Measurements from ENCODE around the gene PLD5. TPM values are rescaled to one million over a fixed set of nuclear protein-coding genes. Genes with fewer than 3 reads are reported as not detected.

The PLD5 gene
- total and polyA plus RNA-seq, 2 of the 13 experiments (the other 11 are each of a cell fraction or from before 2014, with no cell fraction given), result not detected

DNA sequence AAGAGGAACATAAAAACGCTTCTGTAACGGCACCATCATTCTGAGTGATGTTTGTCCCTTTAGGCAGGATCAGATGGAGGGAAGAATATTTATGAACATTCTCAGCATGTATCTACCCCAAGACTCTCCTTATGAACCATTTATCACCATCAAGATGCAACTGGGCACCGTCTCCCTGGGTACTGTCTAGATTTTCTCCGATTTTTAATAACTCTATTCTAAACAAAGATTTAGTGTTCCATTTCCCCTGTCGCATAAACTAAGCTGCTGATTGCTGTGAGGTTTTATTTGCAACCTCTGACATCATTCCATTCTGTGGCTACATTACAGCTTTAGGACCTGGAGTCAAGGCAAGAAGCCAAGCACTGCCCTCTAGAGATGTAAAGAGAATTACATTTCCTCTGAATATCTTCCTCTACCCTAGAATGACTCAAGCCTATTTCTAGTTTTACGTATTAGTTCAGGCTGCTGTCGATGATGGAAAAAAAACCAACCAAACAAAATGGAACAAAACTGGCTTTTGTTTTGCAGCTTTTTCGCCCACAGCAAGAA, 395.5 kb downstream of the PLD5 start:
- no peak overlapping the region for H3K27ac ChIP-seq (ENCODE audit: extremely low read length, insufficient read depth, low read length)
- H3K27me3 ChIP-seq (ENCODE audit: control insufficient read depth in 1 of 2, insufficient read depth in 2 of 2, low read length in 2 of 2), result no peaks in the 10 kb centered on the region
- in situ Hi-C loops (cut with HindIII; ENCODE audit: extremely low pct_ligation_motif_present, low pct_unique_long_range_greater_than_20kb) (no loop called here), intact Hi-C loops (cut with micrococcal nuclease; ENCODE audit: unreplicated experiment) (no loop called here)
- H3K4me2 ChIP-seq (ENCODE audit: low read depth, low read length), result no peak overlapping the region
- TF ChIP-seq, protein P1, sequence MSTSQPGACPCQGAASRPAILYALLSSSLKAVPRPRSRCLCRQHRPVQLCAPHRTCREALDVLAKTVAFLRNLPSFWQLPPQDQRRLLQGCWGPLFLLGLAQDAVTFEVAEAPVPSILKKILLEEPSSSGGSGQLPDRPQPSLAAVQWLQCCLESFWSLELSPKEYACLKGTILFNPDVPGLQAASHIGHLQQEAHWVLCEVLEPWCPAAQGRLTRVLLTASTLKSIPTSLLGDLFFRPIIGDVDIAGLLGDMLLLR (CRISPR knock-in tag; IDR thresholded peaks at IDR 0.05), result no peak
- TF ChIP-seq, protein P2, sequence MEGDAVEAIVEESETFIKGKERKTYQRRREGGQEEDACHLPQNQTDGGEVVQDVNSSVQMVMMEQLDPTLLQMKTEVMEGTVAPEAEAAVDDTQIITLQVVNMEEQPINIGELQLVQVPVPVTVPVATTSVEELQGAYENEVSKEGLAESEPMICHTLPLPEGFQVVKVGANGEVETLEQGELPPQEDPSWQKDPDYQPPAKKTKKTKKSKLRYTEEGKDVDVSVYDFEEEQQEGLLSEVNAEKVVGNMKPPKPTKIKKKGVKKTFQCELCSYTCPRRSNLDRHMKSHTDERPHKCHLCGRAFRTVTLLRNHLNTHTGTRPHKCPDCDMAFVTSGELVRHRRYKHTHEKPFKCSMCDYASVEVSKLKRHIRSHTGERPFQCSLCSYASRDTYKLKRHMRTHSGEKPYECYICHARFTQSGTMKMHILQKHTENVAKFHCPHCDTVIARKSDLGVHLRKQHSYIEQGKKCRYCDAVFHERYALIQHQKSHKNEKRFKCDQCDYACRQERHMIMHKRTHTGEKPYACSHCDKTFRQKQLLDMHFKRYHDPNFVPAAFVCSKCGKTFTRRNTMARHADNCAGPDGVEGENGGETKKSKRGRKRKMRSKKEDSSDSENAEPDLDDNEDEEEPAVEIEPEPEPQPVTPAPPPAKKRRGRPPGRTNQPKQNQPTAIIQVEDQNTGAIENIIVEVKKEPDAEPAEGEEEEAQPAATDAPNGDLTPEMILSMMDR (CRISPR knock-in tag; IDR thresholded peaks at IDR 0.05), result peak; percentile 33; the same call in 1 of the 2 replicates
- no peak overlapping the region for H3K4me3 ChIP-seq (replicated peaks in 1 of 3; ENCODE audit: insufficient read depth in 1 of 3, low read depth in 2 of 3, low read length in 3 of 3)
- no peaks in the 10 kb centered on the region for H3K79me2 ChIP-seq (ENCODE audit: insufficient read depth, low read length)
- DNase-seq (ENCODE audit: low spot score) (peak; percentile 3), FAIRE-seq (peak; percentile 18), ATAC-seq (peak; percentile 71)
- H2AFZ ChIP-seq (ENCODE audit: low read length), result no peak overlapping the region
- H4K20me1 ChIP-seq (ENCODE audit: insufficient read depth, low read length), result no peaks in the 10 kb centered on the region
- ChIA-PET CTCF (ENCODE audit: low intra/inter-chr PET ratio, low total read pairs) (no interaction called here), POLR2A (no interaction called here)
- no peaks in the 10 kb centered on the region for H3K36me3 ChIP-seq (replicated peaks in 1 of 2; ENCODE audit: control insufficient read depth in 1 of 2, insufficient read depth in 2 of 2, low read length in 2 of 2)
- BruUV-seq (replicated peaks), result no TSS peak
- 43% methylated on average over 8 of the region's 8 CpGs for WGBS (ENCODE audit: low lambda C conversion rate)
- H3K9ac ChIP-seq (ENCODE audit: insufficient read depth, low read depth, low read length), result no peak overlapping the region
- H3K9me3 ChIP-seq (ENCODE audit: low read length), result no peaks in the 10 kb centered on the region
- H3K4me1 ChIP-seq (ENCODE audit: insufficient read depth, low read length), result no peaks in the 10 kb centered on the region

DNA sequence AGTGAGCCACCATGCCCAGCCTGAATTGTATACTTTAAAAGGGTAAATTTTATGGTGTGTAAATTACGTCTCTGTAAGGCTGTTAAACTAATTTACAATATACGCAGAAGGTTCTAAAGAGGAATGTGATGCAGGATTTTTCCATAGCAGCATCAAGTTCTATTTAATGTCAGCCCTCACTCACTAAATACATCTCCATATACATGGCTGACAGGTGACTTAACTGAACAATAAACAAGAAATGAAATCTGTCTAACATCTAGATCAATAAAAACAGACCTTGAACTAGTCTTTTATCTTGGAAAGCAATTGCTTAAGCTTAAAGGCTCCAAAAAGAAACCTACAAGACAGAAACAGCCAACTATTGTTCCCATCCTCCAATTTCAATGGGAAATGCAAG, 404.1 kb downstream of the PLD5 start:
- ChIA-PET CTCF (ENCODE audit: low intra/inter-chr PET ratio, low total read pairs) (no interaction called here), POLR2A (no interaction called here)
- DNase-seq (ENCODE audit: low spot score), result no peak
- ATAC-seq, result no peak
- Histone ChIP-seq H3K4me3 (replicated peaks in 1 of 3; ENCODE audit: insufficient read depth in 1 of 3, low read depth in 2 of 3, low read length in 3 of 3) (no peak overlapping the region), H3K27me3 (ENCODE audit: control insufficient read depth in 1 of 2, insufficient read depth in 2 of 2, low read length in 2 of 2) (no peaks in the 10 kb centered on the region), H4K20me1 (ENCODE audit: insufficient read depth, low read length) (no peaks in the 10 kb centered on the region), H2AFZ (ENCODE audit: low read length) (no peak overlapping the region), H3K4me2 (ENCODE audit: low read depth, low read length) (no peak overlapping the region), H3K79me2 (ENCODE audit: insufficient read depth, low read length) (no peaks in the 10 kb centered on the region), H3K27ac (ENCODE audit: extremely low read length, insufficient read depth, low read length) (no peak overlapping the region), H3K9me3 (ENCODE audit: low read length) (no peaks in the 10 kb centered on the region), H3K4me1 (ENCODE audit: insufficient read depth, low read length) (no peaks in the 10 kb centered on the region), H3K9ac (ENCODE audit: insufficient read depth, low read depth, low read length) (no peak overlapping the region), H3K36me3 (replicated peaks in 1 of 2; ENCODE audit: control insufficient read depth in 1 of 2, insufficient read depth in 2 of 2, low read length in 2 of 2) (no peaks in the 10 kb centered on the region)
- FAIRE-seq, result no peak
- intact Hi-C loops (cut with micrococcal nuclease; ENCODE audit: unreplicated experiment) (no loop called here), in situ Hi-C loops (cut with HindIII; ENCODE audit: extremely low pct_ligation_motif_present, low pct_unique_long_range_greater_than_20kb) (no loop called here)
- 28% methylated on average over 2 of the region's 2 CpGs for WGBS (ENCODE audit: low lambda C conversion rate)
- BruUV-seq (replicated peaks), result no TSS peak
- no peak for TF ChIP-seq PHF5A (CRISPR knock-in tag; IDR thresholded peaks at IDR 0.05; ENCODE audit: low read depth, unreplicated experiment)
- TF ChIP-seq ZNF138 (CRISPR knock-in tag; IDR thresholded peaks at IDR 0.05; ENCODE audit: low read depth), result no peak
- TF ChIP-seq JUN (CRISPR knock-in tag; IDR thresholded peaks at IDR 0.05), result no peak
- TF ChIP-seq ZFP36L1 (CRISPR knock-in tag; IDR thresholded peaks at IDR 0.05), result no peak
- no peak for TF ChIP-seq SMC3 (IDR thresholded peaks at IDR 0.05; ENCODE audit: low read length)
- TF ChIP-seq, protein P3, sequence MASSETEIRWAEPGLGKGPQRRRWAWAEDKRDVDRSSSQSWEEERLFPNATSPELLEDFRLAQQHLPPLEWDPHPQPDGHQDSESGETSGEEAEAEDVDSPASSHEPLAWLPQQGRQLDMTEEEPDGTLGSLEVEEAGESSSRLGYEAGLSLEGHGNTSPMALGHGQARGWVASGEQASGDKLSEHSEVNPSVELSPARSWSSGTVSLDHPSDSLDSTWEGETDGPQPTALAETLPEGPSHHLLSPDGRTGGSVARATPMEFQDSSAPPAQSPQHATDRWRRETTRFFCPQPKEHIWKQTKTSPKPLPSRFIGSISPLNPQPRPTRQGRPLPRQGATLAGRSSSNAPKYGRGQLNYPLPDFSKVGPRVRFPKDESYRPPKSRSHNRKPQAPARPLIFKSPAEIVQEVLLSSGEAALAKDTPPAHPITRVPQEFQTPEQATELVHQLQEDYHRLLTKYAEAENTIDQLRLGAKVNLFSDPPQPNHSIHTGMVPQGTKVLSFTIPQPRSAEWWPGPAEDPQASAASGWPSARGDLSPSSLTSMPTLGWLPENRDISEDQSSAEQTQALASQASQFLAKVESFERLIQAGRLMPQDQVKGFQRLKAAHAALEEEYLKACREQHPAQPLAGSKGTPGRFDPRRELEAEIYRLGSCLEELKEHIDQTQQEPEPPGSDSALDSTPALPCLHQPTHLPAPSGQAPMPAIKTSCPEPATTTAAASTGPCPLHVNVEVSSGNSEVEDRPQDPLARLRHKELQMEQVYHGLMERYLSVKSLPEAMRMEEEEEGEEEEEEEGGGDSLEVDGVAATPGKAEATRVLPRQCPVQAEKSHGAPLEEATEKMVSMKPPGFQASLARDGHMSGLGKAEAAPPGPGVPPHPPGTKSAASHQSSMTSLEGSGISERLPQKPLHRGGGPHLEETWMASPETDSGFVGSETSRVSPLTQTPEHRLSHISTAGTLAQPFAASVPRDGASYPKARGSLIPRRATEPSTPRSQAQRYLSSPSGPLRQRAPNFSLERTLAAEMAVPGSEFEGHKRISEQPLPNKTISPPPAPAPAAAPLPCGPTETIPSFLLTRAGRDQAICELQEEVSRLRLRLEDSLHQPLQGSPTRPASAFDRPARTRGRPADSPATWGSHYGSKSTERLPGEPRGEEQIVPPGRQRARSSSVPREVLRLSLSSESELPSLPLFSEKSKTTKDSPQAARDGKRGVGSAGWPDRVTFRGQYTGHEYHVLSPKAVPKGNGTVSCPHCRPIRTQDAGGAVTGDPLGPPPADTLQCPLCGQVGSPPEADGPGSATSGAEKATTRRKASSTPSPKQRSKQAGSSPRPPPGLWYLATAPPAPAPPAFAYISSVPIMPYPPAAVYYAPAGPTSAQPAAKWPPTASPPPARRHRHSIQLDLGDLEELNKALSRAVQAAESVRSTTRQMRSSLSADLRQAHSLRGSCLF (CRISPR knock-in tag; IDR thresholded peaks at IDR 0.05; ENCODE audit: borderline replicate concordance), result no peak
- no peak for TF ChIP-seq ZNF207 (IDR thresholded peaks at IDR 0.05; ENCODE audit: borderline replicate concordance)
- TF ChIP-seq, protein P4, sequence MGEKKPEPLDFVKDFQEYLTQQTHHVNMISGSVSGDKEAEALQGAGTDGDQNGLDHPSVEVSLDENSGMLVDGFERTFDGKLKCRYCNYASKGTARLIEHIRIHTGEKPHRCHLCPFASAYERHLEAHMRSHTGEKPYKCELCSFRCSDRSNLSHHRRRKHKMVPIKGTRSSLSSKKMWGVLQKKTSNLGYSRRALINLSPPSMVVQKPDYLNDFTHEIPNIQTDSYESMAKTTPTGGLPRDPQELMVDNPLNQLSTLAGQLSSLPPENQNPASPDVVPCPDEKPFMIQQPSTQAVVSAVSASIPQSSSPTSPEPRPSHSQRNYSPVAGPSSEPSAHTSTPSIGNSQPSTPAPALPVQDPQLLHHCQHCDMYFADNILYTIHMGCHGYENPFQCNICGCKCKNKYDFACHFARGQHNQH (CRISPR knock-in tag; IDR thresholded peaks at IDR 0.05), result no peak
